ENCODE results near the gene AP5B1. TPM values are rescaled to one million over a fixed set of nuclear protein-coding genes. Genes with fewer than 3 reads are reported as not detected.
"Not testable (repeated sequence)": the region's sequence is repeated elsewhere in the genome, so short reads cannot be mapped to it uniquely, and the experiment has no call there.

Gene AP5B1
- polyA plus RNA-seq, 1 donor = 15.2 TPM

DNA sequence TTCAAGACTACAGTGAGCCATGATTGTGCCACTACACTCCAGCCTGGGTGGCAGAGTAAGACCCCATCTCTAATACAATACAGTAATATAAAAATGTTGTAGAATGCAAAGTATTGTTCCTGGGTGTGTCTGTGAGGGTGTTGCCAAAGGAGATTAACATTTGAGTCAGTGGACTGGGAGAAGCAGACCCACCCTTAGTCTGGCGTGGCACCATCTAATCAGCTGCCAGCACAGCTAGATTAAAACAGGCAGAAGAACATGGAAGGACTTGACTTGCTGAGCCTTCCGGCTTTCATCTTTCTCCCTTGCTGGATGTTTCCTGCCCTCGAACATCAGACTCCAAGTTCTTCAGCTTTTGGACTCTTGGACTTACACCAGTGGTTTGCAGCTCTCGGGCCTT lies 45.7 kb downstream of the AP5B1 start:
- H3K36me3 ChIP-seq (ENCODE audit: control insufficient read depth, insufficient read depth, low read length); H3K4me3 ChIP-seq (ENCODE audit: low read length); H3K27ac ChIP-seq (ENCODE audit: low read length); H3K27me3 ChIP-seq (ENCODE audit: control insufficient read depth, insufficient read depth, low read length); H3K4me1 ChIP-seq (ENCODE audit: control insufficient read depth, insufficient read depth, low read length); DNase-seq; H3K9me3 ChIP-seq (ENCODE audit: control insufficient read depth, low read depth, low read length): not testable (repeated sequence)
- no CpG with 5 or more reads among the region's 4 CpGs for WGBS (ENCODE audit: insufficient coverage, low lambda C conversion rate)

DNA sequence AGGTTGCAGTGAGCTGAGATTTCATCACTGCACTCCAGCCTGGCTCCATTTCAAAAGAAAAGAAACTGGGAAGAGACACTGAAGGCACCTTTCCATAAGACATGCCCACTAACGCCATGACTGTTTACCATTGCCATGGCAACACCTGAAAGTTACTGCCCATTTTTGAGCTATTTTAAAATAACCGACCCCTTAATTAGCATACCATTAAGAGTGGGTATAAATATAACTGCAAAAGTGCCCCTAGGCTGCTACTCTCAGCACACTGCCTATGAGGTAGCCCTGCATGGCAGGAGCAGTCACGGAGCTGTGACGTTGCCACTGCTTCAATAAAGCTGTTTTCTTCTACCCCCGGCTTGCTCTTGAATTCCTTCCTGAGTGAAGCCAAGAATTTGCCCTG lies 50.3 kb downstream of the AP5B1 start:
- Histone ChIP-seq H3K9me3 (ENCODE audit: control insufficient read depth, low read depth, low read length) (peaks cover 6% of the 10 kb centered on the region), H3K4me1 (ENCODE audit: control insufficient read depth, insufficient read depth, low read length) (no peaks in the 10 kb centered on the region), H3K27me3 (ENCODE audit: control insufficient read depth, insufficient read depth, low read length) (peaks cover 4% of the 10 kb centered on the region), H3K27ac (ENCODE audit: low read length) (no peak overlapping the region), H3K36me3 (ENCODE audit: control insufficient read depth, insufficient read depth, low read length) (no peaks in the 10 kb centered on the region), H3K4me3 (ENCODE audit: low read length) (no peak overlapping the region)
- DNase-seq = no peak
- 100% methylated on average over 1 of the region's 5 CpGs for WGBS (ENCODE audit: insufficient coverage, low lambda C conversion rate)

DNA sequence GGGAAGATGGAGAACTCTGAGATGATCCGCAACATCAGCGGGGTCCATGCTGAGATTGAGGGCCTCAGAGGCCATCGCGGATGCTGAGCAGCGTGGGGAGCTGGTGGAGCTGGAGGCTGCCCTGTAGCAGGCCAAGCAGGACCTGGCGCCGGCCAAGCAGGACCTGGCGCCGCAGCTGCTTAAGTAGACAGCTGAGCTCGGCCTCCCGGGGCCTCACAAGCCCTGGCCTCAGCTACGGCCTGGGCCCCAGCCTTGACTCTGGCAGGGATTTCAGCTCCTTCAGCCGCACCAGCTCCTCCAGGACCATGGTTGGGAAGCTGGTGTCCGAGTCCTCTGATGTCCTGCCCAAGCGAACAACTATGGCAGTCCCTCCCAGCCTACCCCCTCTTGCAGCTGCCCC lies 52.9 kb downstream of the AP5B1 start:
- Histone ChIP-seq H3K4me3 (ENCODE audit: low read length) (no peak overlapping the region), H3K36me3 (ENCODE audit: control insufficient read depth, insufficient read depth, low read length) (no peaks in the 10 kb centered on the region), H3K4me1 (ENCODE audit: control insufficient read depth, insufficient read depth, low read length) (no peaks in the 10 kb centered on the region), H3K9me3 (ENCODE audit: control insufficient read depth, low read depth, low read length) (peaks cover 4% of the 10 kb centered on the region), H3K27ac (ENCODE audit: low read length) (no peak overlapping the region), H3K27me3 (ENCODE audit: control insufficient read depth, insufficient read depth, low read length) (peaks cover 4% of the 10 kb centered on the region)
- DNase-seq = no peak
- no CpG with 5 or more reads among the region's 15 CpGs for WGBS (ENCODE audit: insufficient coverage, low lambda C conversion rate)

GRCh38 chr11:65726660-65727059 lies 54.1 kb downstream of the AP5B1 start:
- Histone ChIP-seq H3K36me3 (ENCODE audit: control insufficient read depth, insufficient read depth, low read length) (no peaks in the 10 kb centered on the region), H3K4me3 (ENCODE audit: low read length) (no peak overlapping the region), H3K27me3 (ENCODE audit: control insufficient read depth, insufficient read depth, low read length) (peaks cover 2% of the 10 kb centered on the region), H3K9me3 (ENCODE audit: control insufficient read depth, low read depth, low read length) (no peaks in the 10 kb centered on the region), H3K27ac (ENCODE audit: low read length) (no peak overlapping the region), H3K4me1 (ENCODE audit: control insufficient read depth, insufficient read depth, low read length) (no peaks in the 10 kb centered on the region)
- DNase-seq = no peak
- WGBS (ENCODE audit: insufficient coverage, low lambda C conversion rate) = 60% methylated on average over 1 of the region's 6 CpGs

Other genes starting within 250 kb of the AP5B1 start
- 105 TPM for gene LTBP3, start 222.6 kb downstream of the AP5B1 start, polyA plus RNA-seq
- gene ZNRD2, start 210.5 kb downstream of the AP5B1 start, polyA plus RNA-seq = 32.3 TPM
- gene FAM89B, start 208.4 kb downstream of the AP5B1 start, polyA plus RNA-seq = 25.9 TPM
- gene EHBP1L1, start 204.9 kb downstream of the AP5B1 start, polyA plus RNA-seq = 77.9 TPM
- 0.49 TPM for gene KCNK7, start 185.2 kb downstream of the AP5B1 start, polyA plus RNA-seq
- 69.1 TPM for gene MAP3K11, start 166.8 kb downstream of the AP5B1 start, polyA plus RNA-seq
- 29.1 TPM for gene PCNX3, start 165.2 kb downstream of the AP5B1 start, polyA plus RNA-seq
- gene SIPA1, start 142.9 kb downstream of the AP5B1 start, polyA plus RNA-seq = 26.4 TPM
- 53.8 TPM for gene RELA, start 118.1 kb downstream of the AP5B1 start, polyA plus RNA-seq
- 57.8 TPM for gene KAT5, start 68.7 kb downstream of the AP5B1 start, polyA plus RNA-seq
- gene RNASEH2C, start 60.2 kb downstream of the AP5B1 start, polyA plus RNA-seq = 38.9 TPM
- 32.6 TPM for gene OVOL1, start 6.1 kb upstream of the AP5B1 start, polyA plus RNA-seq
- 6.3 TPM for gene SNX32, start 53.0 kb upstream of the AP5B1 start, polyA plus RNA-seq
- 933 TPM for gene CFL1, start 77.2 kb upstream of the AP5B1 start, polyA plus RNA-seq
- gene MUS81, start 79.5 kb upstream of the AP5B1 start, polyA plus RNA-seq = 62.1 TPM
- gene EFEMP2, start 91.8 kb upstream of the AP5B1 start, polyA plus RNA-seq = 37.7 TPM
- 2.4 TPM for gene CTSW, start 98.9 kb upstream of the AP5B1 start, polyA plus RNA-seq
- 59.9 TPM for gene FIBP, start 107.5 kb upstream of the AP5B1 start, polyA plus RNA-seq
- 10.9 TPM for gene CCDC85B, start 109.7 kb upstream of the AP5B1 start, polyA plus RNA-seq
- 0.15 TPM for gene FOSL1, start 119.4 kb upstream of the AP5B1 start, polyA plus RNA-seq
- 30.3 TPM for gene C11orf68, start 138.1 kb upstream of the AP5B1 start, polyA plus RNA-seq
- gene DRAP1, start 138.4 kb upstream of the AP5B1 start, polyA plus RNA-seq = 71.0 TPM
- not detected for gene TSGA10IP, start 164.5 kb upstream of the AP5B1 start, polyA plus RNA-seq
- 38.1 TPM for gene SART1, start 180.8 kb upstream of the AP5B1 start, polyA plus RNA-seq
- gene EIF1AD, start 221.2 kb upstream of the AP5B1 start, polyA plus RNA-seq = 33.5 TPM
- gene BANF1, start 221.5 kb upstream of the AP5B1 start, polyA plus RNA-seq = 120 TPM
- 1.7 TPM for gene CST6, start 231.0 kb upstream of the AP5B1 start, polyA plus RNA-seq
- gene CATSPER1, start 245.5 kb upstream of the AP5B1 start, polyA plus RNA-seq = not detected

All from large intestine (tissue), 3 donors.